ENCODE measurements around the gene LGR6.

DNA sequence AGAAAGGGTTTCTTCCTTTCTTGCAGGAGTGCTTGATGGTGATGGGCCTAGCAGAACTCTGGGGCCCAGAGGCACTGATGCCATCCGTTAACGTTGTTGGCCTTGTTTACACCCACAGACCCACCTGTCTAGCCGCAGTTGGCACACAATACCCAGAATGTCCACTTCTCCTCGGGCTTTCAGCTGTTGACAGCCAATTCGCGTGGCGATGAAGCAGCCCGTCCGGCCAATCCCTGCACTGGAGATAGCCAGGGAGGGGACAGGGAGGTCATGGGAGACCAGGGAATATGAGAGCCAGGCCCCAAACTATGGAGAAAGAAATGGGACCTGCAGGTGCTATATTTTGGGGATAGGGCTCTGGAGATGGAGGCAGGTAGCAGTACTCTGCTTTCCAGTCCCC, 43.4 kb upstream of the LGR6 start:
- TF ChIP-seq POLR2AphosphoS5 (IDR thresholded peaks at IDR 0.05) (no peak), EP300 (IDR thresholded peaks at IDR 0.05) (no peak), POLR2A (IDR thresholded peaks at IDR 0.05) (no peak)
- TF ChIP-seq, protein P1, sequence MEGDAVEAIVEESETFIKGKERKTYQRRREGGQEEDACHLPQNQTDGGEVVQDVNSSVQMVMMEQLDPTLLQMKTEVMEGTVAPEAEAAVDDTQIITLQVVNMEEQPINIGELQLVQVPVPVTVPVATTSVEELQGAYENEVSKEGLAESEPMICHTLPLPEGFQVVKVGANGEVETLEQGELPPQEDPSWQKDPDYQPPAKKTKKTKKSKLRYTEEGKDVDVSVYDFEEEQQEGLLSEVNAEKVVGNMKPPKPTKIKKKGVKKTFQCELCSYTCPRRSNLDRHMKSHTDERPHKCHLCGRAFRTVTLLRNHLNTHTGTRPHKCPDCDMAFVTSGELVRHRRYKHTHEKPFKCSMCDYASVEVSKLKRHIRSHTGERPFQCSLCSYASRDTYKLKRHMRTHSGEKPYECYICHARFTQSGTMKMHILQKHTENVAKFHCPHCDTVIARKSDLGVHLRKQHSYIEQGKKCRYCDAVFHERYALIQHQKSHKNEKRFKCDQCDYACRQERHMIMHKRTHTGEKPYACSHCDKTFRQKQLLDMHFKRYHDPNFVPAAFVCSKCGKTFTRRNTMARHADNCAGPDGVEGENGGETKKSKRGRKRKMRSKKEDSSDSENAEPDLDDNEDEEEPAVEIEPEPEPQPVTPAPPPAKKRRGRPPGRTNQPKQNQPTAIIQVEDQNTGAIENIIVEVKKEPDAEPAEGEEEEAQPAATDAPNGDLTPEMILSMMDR (IDR thresholded peaks at IDR 0.05), result no peak

All from upper lobe of left lung (tissue), 4 donors.